HG03378 (cell line): ENCODE data around the gene ITGB5.

ENCODE experiments used
- ATAC-seq: cut with Tn5 transposase; IDR thresholded peaks from one replicate; pipeline ENCODE4 v1.9.1; 2021; ENCODE audit warnings: mild to moderate bottlenecking, moderate library complexity; ENCODE audit not compliant: unreplicated experiment

The ITGB5 gene

GRCh38 chr3:124815781-124816180 is 71.4 kb downstream of the ITGB5 start:
- no peak for ATAC-seq

GRCh38 chr3:124814620-124815421 is 72.3 kb downstream of the ITGB5 start:
- ATAC-seq: no peak

GRCh38 chr3:124813541-124813940 is 73.6 kb downstream of the ITGB5 start:
- no peak for ATAC-seq

- no peak for ATAC-seq
These were observed 74.6 kb downstream of the ITGB5 start for GRCh38 chr3:124812291-124813265.

- ATAC-seq: no peak
These were observed 75.7 kb downstream of the ITGB5 start for GRCh38 chr3:124811436-124811835.

GRCh38 chr3:124810970-124811369 is 76.2 kb downstream of the ITGB5 start:
- ATAC-seq: no peak

GRCh38 chr3:124809039-124809438 is 78.1 kb downstream of the ITGB5 start:
- no peak for ATAC-seq

GRCh38 chr3:124805671-124806070 is 81.5 kb downstream of the ITGB5 start:
- no peak for ATAC-seq

- no peak for ATAC-seq
These were observed 82.3 kb downstream of the ITGB5 start for GRCh38 chr3:124804875-124805274.

GRCh38 chr3:124802702-124803101 is 84.5 kb downstream of the ITGB5 start:
- ATAC-seq: no peak

- no peak for ATAC-seq
These were observed 85.0 kb downstream of the ITGB5 start for GRCh38 chr3:124802061-124802698.

GRCh38 chr3:124800511-124801258 is 86.5 kb downstream of the ITGB5 start:
- no peak for ATAC-seq

- ATAC-seq: no peak
These were observed 87.1 kb downstream of the ITGB5 start for GRCh38 chr3:124800076-124800475.

- ATAC-seq: no peak
These were observed 87.5 kb downstream of the ITGB5 start for GRCh38 chr3:124799676-124800075.

GRCh38 chr3:124797426-124797945 is 89.7 kb downstream of the ITGB5 start:
- ATAC-seq: no peak

GRCh38 chr3:124796477-124796876 is 90.7 kb downstream of the ITGB5 start:
- ATAC-seq: no peak

GRCh38 chr3:124793054-124793739 is 94.0 kb downstream of the ITGB5 start:
- ATAC-seq: no peak

GRCh38 chr3:124792341-124793040 is 94.7 kb downstream of the ITGB5 start:
- ATAC-seq: no peak

- ATAC-seq: no peak
These were observed 95.5 kb downstream of the ITGB5 start for GRCh38 chr3:124791639-124792151.
